Loucy (cell line): ENCODE results near the gene MRPS27.

Source experiments
- H2AFZ ChIP-seq: fragments of 200-600 bp; sonication (generic); 2 replicates; pipeline ENCODE4 v1.6.0; 2016; ENCODE audit warnings: antibody characterized with exemption, mild to moderate bottlenecking, low read length, moderate library complexity
- H3F3A ChIP-seq: fragments of 200-600 bp; 2 replicates; pipeline ENCODE4 v1.6.0; 2016; ENCODE audit warnings: antibody characterized with exemption, low read depth, mild to moderate bottlenecking
- H3K27me3 ChIP-seq: fragments of 200-600 bp; sonication (generic); 2 replicates; pipeline ENCODE4 v1.6.1; 2014; ENCODE audit warnings: low read length, mild to moderate bottlenecking; ENCODE audit not compliant: insufficient read depth, poor library complexity, severe bottlenecking
- H3K36me3 ChIP-seq: fragments of 200-600 bp; sonication (generic); 2 replicates; pipeline ENCODE4 v1.6.1; 2016; ENCODE audit warnings: low read length; ENCODE audit not compliant: insufficient read depth
- H3K4me1 ChIP-seq: fragments of 200-600 bp; sonication (generic); 2 replicates; pipeline ENCODE4 v1.5.1; 2014; ENCODE audit warnings: low read length, mild to moderate bottlenecking; ENCODE audit not compliant: insufficient read depth, poor library complexity, severe bottlenecking
- H3K4me2 ChIP-seq: fragments of 200-600 bp; sonication (generic); 2 replicates; pipeline ENCODE4 v1.6.0; 2014; ENCODE audit warnings: antibody characterized with exemption, low read length, low read depth, mild to moderate bottlenecking; ENCODE audit not compliant: poor library complexity, severe bottlenecking
- H3K4me3 ChIP-seq: fragments of 200-600 bp; sonication (generic); 2 replicates; pipeline ENCODE4 v1.5.1; 2014; ENCODE audit warnings: low read length, mild to moderate bottlenecking, mixed read lengths; ENCODE audit not compliant: poor library complexity, severe bottlenecking
- H3K79me2 ChIP-seq: fragments of 200-600 bp; sonication (generic); 2 replicates; pipeline ENCODE4 v1.6.1; 2014; ENCODE audit warnings: low read length; ENCODE audit not compliant: insufficient read depth
- H3K9ac ChIP-seq: fragments of 200-600 bp; sonication (generic); 2 replicates; pipeline ENCODE4 v1.6.0; 2014; ENCODE audit warnings: mild to moderate bottlenecking, low read depth, low read length, moderate library complexity; ENCODE audit not compliant: poor library complexity, severe bottlenecking
- H3K9me2 ChIP-seq: fragments of 200-600 bp; sonication (generic); replicated peaks from 2 replicates; pipeline ENCODE4 v1.6.1; 2016; ENCODE audit warnings: low read depth, low read length, mixed read lengths
- H3K9me3 ChIP-seq: fragments of 200-600 bp; sonication (generic); 2 replicates; pipeline ENCODE4 v1.6.1; 2014; ENCODE audit warnings: mild to moderate bottlenecking, antibody characterized with exemption, low read length, low read depth; ENCODE audit not compliant: insufficient read depth
- H4K20me1 ChIP-seq: fragments of 200-600 bp; sonication (generic); 2 replicates; pipeline ENCODE4 v1.6.0; 2014; ENCODE audit warnings: antibody characterized with exemption, low read length, mild to moderate bottlenecking; ENCODE audit not compliant: insufficient read depth, poor library complexity, severe bottlenecking
- EZH2phosphoT487 ChIP-seq: fragments of 200-600 bp; IDR thresholded peaks from 2 replicates; pipeline ENCODE4 v1.6.1; 2018; ENCODE audit warnings: antibody characterized with exemption, mild to moderate bottlenecking, moderate library complexity, borderline replicate concordance
- TF ChIP-seq, protein P1 (sequence below): fragments of 200-600 bp; sonication (generic); conservative IDR thresholded peaks from 2 replicates; pipeline ENCODE4 v1.5.1; 2014; ENCODE audit warnings: mild to moderate bottlenecking, antibody characterized with exemption, low read length

The MRPS27 gene

DNA sequence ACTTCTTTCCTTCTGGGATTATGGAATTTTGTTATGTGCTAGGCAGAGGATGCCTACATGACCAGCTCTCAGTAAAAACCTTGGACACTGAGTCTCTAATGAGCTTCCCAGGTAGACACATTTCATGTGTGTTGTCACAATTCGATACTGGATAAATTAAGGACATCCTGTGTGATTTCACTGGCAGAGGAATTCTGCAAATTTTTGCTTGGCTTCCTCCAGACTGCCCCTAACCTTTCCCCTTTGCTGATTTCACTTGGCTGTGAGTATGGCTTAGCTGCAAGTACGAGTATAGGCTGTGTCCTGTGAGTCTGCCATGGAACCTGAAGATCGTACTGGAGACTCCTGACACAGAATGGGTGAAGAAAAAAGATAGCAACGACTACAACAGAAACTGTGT, 47.6 kb downstream of the MRPS27 start:
- Histone ChIP-seq H3K9me3 (no peaks in the 10 kb centered on the region), H3K36me3 (no peaks in the 10 kb centered on the region), H3K4me3 (no peak overlapping the region), H3K9ac (no peak overlapping the region), H2AFZ (no peak overlapping the region), H4K20me1 (no peaks in the 10 kb centered on the region), H3K4me1 (peaks cover 4% of the 10 kb centered on the region), H3K4me2 (no peak overlapping the region), H3K27me3 (no peaks in the 10 kb centered on the region), H3F3A (no peaks in the 10 kb centered on the region), H3K9me2 (no peaks in the 10 kb centered on the region), H3K79me2 (peaks cover 16% of the 10 kb centered on the region; the same call in 1 of the 2 replicates)
- no peak for TF ChIP-seq EZH2phosphoT487
- TF ChIP-seq, protein P1, sequence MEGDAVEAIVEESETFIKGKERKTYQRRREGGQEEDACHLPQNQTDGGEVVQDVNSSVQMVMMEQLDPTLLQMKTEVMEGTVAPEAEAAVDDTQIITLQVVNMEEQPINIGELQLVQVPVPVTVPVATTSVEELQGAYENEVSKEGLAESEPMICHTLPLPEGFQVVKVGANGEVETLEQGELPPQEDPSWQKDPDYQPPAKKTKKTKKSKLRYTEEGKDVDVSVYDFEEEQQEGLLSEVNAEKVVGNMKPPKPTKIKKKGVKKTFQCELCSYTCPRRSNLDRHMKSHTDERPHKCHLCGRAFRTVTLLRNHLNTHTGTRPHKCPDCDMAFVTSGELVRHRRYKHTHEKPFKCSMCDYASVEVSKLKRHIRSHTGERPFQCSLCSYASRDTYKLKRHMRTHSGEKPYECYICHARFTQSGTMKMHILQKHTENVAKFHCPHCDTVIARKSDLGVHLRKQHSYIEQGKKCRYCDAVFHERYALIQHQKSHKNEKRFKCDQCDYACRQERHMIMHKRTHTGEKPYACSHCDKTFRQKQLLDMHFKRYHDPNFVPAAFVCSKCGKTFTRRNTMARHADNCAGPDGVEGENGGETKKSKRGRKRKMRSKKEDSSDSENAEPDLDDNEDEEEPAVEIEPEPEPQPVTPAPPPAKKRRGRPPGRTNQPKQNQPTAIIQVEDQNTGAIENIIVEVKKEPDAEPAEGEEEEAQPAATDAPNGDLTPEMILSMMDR, result no peak

DNA sequence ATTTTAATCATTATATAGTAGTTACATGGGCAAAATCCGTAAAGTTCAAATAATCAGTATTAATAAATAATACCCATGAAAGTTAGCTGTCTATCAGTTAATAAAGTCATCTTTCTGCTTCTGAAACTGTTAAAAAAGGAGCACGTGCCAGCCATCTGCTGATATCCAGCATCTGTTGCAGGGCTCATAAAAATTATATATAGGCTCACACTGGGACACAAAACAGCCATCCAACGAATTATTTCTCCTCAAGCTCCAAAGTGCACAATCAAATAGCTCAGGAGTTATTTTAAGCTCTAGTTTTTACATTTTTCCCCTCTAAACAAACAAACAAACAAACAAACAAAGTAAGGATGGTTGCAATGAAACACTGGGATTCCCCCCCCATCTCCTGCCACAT, 48.3 kb downstream of the MRPS27 start:
- Histone ChIP-seq H3K4me3 (no peak overlapping the region), H3K9me2 (no peaks in the 10 kb centered on the region), H3K9ac (no peak overlapping the region), H4K20me1 (no peaks in the 10 kb centered on the region), H3K4me1 (peaks cover 4% of the 10 kb centered on the region), H3F3A (no peaks in the 10 kb centered on the region), H3K79me2 (peaks cover 16% of the 10 kb centered on the region; the same call in 1 of the 2 replicates), H3K4me2 (no peak overlapping the region), H3K36me3 (no peaks in the 10 kb centered on the region), H2AFZ (no peak overlapping the region), H3K9me3 (no peaks in the 10 kb centered on the region), H3K27me3 (no peaks in the 10 kb centered on the region)
- no peak for TF ChIP-seq EZH2phosphoT487
- TF ChIP-seq, protein P1, result no peak

DNA sequence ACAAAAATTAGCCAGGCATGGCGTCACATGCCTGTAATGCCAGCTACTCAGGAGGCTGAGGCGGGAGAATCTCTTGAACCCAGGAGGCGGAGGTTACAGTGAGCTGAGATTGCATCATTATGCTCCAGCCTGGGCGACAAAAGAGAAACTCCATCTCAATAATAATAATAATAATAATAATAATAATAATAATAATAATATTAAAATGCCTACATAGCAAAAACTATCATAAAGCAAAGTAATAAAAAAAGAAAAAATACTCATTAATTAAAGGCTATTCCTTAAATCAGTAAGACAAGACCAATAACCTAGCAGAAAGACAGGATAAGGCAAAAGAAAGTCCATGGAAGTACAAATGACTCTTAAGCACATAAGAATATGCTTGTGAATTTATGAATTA, 50.0 kb downstream of the MRPS27 start:
- Histone ChIP-seq H3K36me3 (no peaks in the 10 kb centered on the region), H3K79me2 (peaks cover 16% of the 10 kb centered on the region)

More for the DNA sequence above, 50.0 kb downstream of the MRPS27 start:
- Histone ChIP-seq H3K4me2 (no peak overlapping the region), H3K4me1 (peaks cover 4% of the 10 kb centered on the region), H3K9me3 (no peaks in the 10 kb centered on the region), H2AFZ (no peak overlapping the region), H4K20me1 (no peaks in the 10 kb centered on the region), H3K9ac (no peak overlapping the region), H3K4me3 (no peak overlapping the region), H3K27me3 (no peaks in the 10 kb centered on the region), H3F3A (no peaks in the 10 kb centered on the region), H3K9me2 (no peaks in the 10 kb centered on the region)
- TF ChIP-seq, protein P1, result no peak
- TF ChIP-seq EZH2phosphoT487, result no peak
